HAP-1 (cell line): ENCODE data around the gene MMP13.
"Not testable (repeated sequence)": the region's sequence is repeated elsewhere in the genome, so short reads cannot be mapped to it uniquely, and the experiment has no call there.

Source experiments
- DNase-seq, 2 experiments: peaks; one replicate each; pipeline ENCODE4 v3.0.0-alpha.2; 2016 to 2020; ENCODE audit warnings: low spot score in 2 of 2
- H3K27me3 ChIP-seq: fragments of 250-450 bp; sonication (Bioruptor Pico); 2 replicates; pipeline ENCODE4 v1.5.1; 2020; ENCODE audit warnings: low read depth, mild to moderate bottlenecking, moderate library complexity
- H3K36me3 ChIP-seq: fragments of 250-450 bp; sonication (Bioruptor Pico); replicated peaks from 2 replicates; pipeline ENCODE4 v1.5.1; 2020; ENCODE audit warnings: mild to moderate bottlenecking
- H3K4me1 ChIP-seq: fragments of 250-450 bp; sonication (Bioruptor Pico); 2 replicates; pipeline ENCODE4 v1.5.1; 2020; ENCODE audit warnings: mild to moderate bottlenecking
- H3K4me3 ChIP-seq: fragments of 250-450 bp; sonication (Bioruptor Pico); 2 replicates; pipeline ENCODE4 v1.5.1; 2020; ENCODE audit warnings: mild to moderate bottlenecking, moderate library complexity
- H3K9me3 ChIP-seq: fragments of 250-450 bp; sonication (Bioruptor Pico); 2 replicates; pipeline ENCODE4 v1.5.1; 2020; ENCODE audit warnings: mild to moderate bottlenecking, moderate library complexity
- in situ Hi-C: fragments of 300-500 bp; cut with MboI; formaldehyde crosslinking; loops from 3 replicates; pipeline ENCODE4 v1.14.3; 2020; ENCODE audit warnings: low sequenced_read_pairs, inconsistent platforms, mixed read lengths

The MMP13 gene

GRCh38 chr11:102905848-102906247 lies 49.7 kb downstream of the MMP13 start:
- H3K4me1 ChIP-seq, H3K27me3 ChIP-seq, in situ Hi-C loops, DNase-seq, H3K9me3 ChIP-seq, H3K36me3 ChIP-seq, H3K4me3 ChIP-seq: not testable (repeated sequence)

GRCh38 chr11:102903895-102904294 lies 51.6 kb downstream of the MMP13 start:
- H3K27me3 ChIP-seq, DNase-seq, H3K36me3 ChIP-seq, H3K9me3 ChIP-seq, H3K4me3 ChIP-seq, in situ Hi-C loops, H3K4me1 ChIP-seq: not testable (repeated sequence)

GRCh38 chr11:102900346-102900745 lies 55.2 kb downstream of the MMP13 start:
- in situ Hi-C loops, result no loop called here
- no peak for DNase-seq
- Histone ChIP-seq H3K4me1 (no peaks in the 10 kb centered on the region), H3K4me3 (no peak overlapping the region), H3K27me3 (no peaks in the 10 kb centered on the region), H3K9me3 (no peaks in the 10 kb centered on the region), H3K36me3 (no peaks in the 10 kb centered on the region)
